ENCODE results near the gene AHDC1. TPM values are rescaled to one million over a fixed set of nuclear protein-coding genes. Genes with fewer than 3 reads are reported as not detected.

AHDC1 gene
- total and polyA plus RNA-seq, 12 donors, result 17.0 to 53.1 (median 40.7) TPM

- Histone ChIP-seq H3K27ac (peak overlapping the region; percentile 51 to 98 (median 92)), H3K36me3 (peaks cover 0 to 4% (median 0%) of the 10 kb centered on the region in 9 donors), H3K4me3 (peak overlapping the region in 2 of 10 donors; percentile 5 to 7), H3K27me3 (no peaks in the 10 kb centered on the region), H3K4me1 (peaks cover 55 to 100% (median 91%) of the 10 kb centered on the region in 9 donors), H3K9me3 (no peaks in the 10 kb centered on the region)
- peak; percentile 66 to 74 for DNase-seq
- intact Hi-C loops (cut with DNase I), result loop anchor here in 4 of 10 donors (5.0 kb wide), 3 partner anchors 32 to 38 kb away; partner anchors contain the start of gene AHDC1 (in 2 of the 4)
- WGBS, 2 donors, result 47 to 52% methylated on average over 26 of the region's 26 CpGs
- TF ChIP-seq, protein P1, sequence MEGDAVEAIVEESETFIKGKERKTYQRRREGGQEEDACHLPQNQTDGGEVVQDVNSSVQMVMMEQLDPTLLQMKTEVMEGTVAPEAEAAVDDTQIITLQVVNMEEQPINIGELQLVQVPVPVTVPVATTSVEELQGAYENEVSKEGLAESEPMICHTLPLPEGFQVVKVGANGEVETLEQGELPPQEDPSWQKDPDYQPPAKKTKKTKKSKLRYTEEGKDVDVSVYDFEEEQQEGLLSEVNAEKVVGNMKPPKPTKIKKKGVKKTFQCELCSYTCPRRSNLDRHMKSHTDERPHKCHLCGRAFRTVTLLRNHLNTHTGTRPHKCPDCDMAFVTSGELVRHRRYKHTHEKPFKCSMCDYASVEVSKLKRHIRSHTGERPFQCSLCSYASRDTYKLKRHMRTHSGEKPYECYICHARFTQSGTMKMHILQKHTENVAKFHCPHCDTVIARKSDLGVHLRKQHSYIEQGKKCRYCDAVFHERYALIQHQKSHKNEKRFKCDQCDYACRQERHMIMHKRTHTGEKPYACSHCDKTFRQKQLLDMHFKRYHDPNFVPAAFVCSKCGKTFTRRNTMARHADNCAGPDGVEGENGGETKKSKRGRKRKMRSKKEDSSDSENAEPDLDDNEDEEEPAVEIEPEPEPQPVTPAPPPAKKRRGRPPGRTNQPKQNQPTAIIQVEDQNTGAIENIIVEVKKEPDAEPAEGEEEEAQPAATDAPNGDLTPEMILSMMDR (IDR thresholded peaks at IDR 0.05), result no peak
- peak in 7 of 8 donors; percentile 3 to 42 (median 16) for ATAC-seq
Measured at GRCh38 chr1:27564710-27565649, 39.0 kb downstream of the AHDC1 start.

DNA sequence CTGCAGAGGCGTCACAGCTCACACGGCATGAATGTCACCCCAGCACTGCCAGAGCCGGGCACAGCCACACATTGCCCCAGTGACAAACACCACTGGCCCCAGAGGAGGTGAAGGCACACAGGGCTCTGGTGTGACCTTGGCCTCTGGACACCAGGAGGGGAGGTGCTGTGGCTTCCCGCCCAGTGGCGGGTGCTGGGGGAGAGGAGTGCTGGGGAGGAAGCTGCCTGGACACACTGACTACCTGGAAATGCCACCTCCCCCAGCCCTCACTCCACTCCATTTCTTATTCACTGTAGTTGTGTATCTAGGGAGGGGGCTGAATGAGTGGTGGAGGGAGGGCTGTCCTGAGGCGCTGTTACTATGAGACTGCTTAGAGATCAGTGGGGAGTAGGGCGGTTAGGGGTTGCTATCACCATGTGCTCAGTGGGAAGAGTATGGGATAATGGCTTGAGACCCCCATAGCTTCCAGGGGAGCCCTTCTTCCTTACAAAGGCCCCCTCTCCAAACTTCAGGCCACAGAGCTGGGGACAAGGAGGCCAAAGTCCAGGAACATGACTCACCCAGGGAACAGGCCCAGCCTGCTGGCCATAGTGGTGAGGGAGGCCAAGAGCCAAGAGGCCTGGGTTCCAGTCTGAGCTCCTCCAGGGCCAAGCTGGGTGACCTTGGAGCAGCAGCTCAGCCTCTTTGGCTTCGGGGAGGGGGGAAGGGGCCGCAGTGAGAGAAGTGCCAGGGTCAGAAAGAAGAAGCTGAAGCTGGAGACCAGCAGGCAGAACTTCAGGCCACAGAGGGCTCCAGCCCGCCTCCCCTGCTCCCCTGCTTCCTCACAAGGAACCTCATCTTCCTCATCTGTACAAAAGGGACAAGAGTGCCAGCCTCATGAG lies 40.1 kb downstream of the AHDC1 start:
- intact Hi-C loops (cut with DNase I), result loop anchor here in 3 of 10 donors (5.0 kb wide), 3 partner anchors 33 to 38 kb away; partner anchors contain the start of gene AHDC1 (in 1 of the 3)
- peak; percentile 66 to 77 for DNase-seq
- Histone ChIP-seq H3K9me3 (no peaks in the 10 kb centered on the region), H3K4me1 (peaks cover 50 to 99% (median 85%) of the 10 kb centered on the region in 9 donors), H3K36me3 (peaks cover 0 to 6% (median 0%) of the 10 kb centered on the region in 9 donors), H3K4me3 (peak overlapping the region in 1 of 10 donors; percentile 5), H3K27ac (peak overlapping the region; percentile 51 to 98 (median 92)), H3K27me3 (no peaks in the 10 kb centered on the region)
- 35 to 38% methylated on average over 10 of the region's 10 CpGs for WGBS, 2 donors
- TF ChIP-seq, protein P1 (IDR thresholded peaks at IDR 0.05), result no peak
- peak; percentile 19 to 72 (median 47) for ATAC-seq

- Histone ChIP-seq H3K27ac (peak overlapping the region; percentile 51 to 98 (median 92)), H3K9me3 (no peaks in the 10 kb centered on the region), H3K4me3 (no peak overlapping the region), H3K4me1 (peaks cover 50 to 96% (median 85%) of the 10 kb centered on the region in 9 donors), H3K27me3 (no peaks in the 10 kb centered on the region), H3K36me3 (peaks cover 0 to 12% (median 3%) of the 10 kb centered on the region in 9 donors)
- WGBS, 2 donors, result 38 to 49% methylated on average over 4 of the region's 4 CpGs
- ATAC-seq (no peak), DNase-seq (no peak)
- intact Hi-C loops (cut with DNase I), result loop anchor here in 3 of 10 donors (5.0 kb wide), 3 partner anchors 34 to 39 kb away; partner anchors contain the start of gene AHDC1 (in 1 of the 3)
- TF ChIP-seq, protein P1 (IDR thresholded peaks at IDR 0.05), result no peak
Measured at GRCh38 chr1:27563341-27563590, 40.7 kb downstream of the AHDC1 start.
